Panc1 (cell line): ENCODE measurements around the gene RAPGEF5. TPM values are rescaled to one million over a fixed set of nuclear protein-coding genes. Genes with fewer than 3 reads are reported as not detected.

Experiments
- ATAC-seq: fragments of 200-7000 bp; cut with Tn5 transposase; 2 replicates; pipeline ENCODE4 v1.9.1; 2020; ENCODE audit warnings: mild to moderate bottlenecking, moderate library complexity
- BruUV-seq: library from RNA; stranded (reverse); fragments of 400-500 nt; replicated peaks from 2 replicates; lab custom pipeline; 2021; lab: Mats Ljungman, UMichigan
- CTCF ChIA-PET: fragments of 300-600 bp; sonication (Branson Sonifier 250); formaldehyde crosslinking; loops from one replicate; lab custom pipeline; 2022; ENCODE audit warnings: antibody characterized with exemption; lab: Charles Lee
- POLR2A ChIA-PET: fragments of 300-600 bp; sonication (Branson Sonifier 250); formaldehyde crosslinking; loops from one replicate; lab custom pipeline; 2022; ENCODE audit warnings: antibody characterized with exemption; lab: Charles Lee
- DNase-seq: peaks from one replicate; pipeline ENCODE4 v3.0.0-alpha.2; 2010; ENCODE audit warnings: low read depth, low spot score
- H3K27ac ChIP-seq: 2 replicates; pipeline ENCODE4 v1.5.1; 2011; ENCODE audit warnings: mild to moderate bottlenecking, low read length, inconsistent platforms
- H3K27me3 ChIP-seq: fragments of 200-500 bp; sonication (Bioruptor generic); 2 replicates; pipeline ENCODE4 v1.6.0; 2014; ENCODE audit warnings: low read length, inconsistent platforms; ENCODE audit not compliant: control insufficient read depth, insufficient read depth
- H3K36me3 ChIP-seq: fragments of 200-500 bp; sonication (Bioruptor generic); 2 replicates; pipeline ENCODE4 v1.5.1; 2014; ENCODE audit warnings: inconsistent platforms, mild to moderate bottlenecking, low read length, moderate library complexity; ENCODE audit not compliant: control insufficient read depth, insufficient read depth
- H3K4me1 ChIP-seq: 2 replicates; pipeline ENCODE4 v1.5.1; 2011; ENCODE audit warnings: inconsistent platforms, mild to moderate bottlenecking, low read length, moderate library complexity; ENCODE audit not compliant: control insufficient read depth, insufficient read depth
- H3K4me3 ChIP-seq, 2 experiments: 2 replicates each; pipeline ENCODE4 v1.5.1; 2011 to 2012; ENCODE audit warnings: low read depth in 2 of 2, low read length in 2 of 2, mild to moderate bottlenecking in 2 of 2, inconsistent platforms in 1 of 2, moderate library complexity in 1 of 2
- H3K9me3 ChIP-seq: fragments of 200-500 bp; sonication (Bioruptor generic); 2 replicates; pipeline ENCODE4 v1.5.1; 2014; ENCODE audit warnings: low read depth, mild to moderate bottlenecking, inconsistent platforms, low read length, moderate library complexity; ENCODE audit not compliant: control insufficient read depth, insufficient read depth
- POLR2AphosphoS5 ChIP-seq: IDR thresholded peaks from 2 replicates; pipeline ENCODE4 v1.6.1; 2012; ENCODE audit warnings: mild to moderate bottlenecking, low read depth, low read length, moderate library complexity
- SIN3A ChIP-seq: IDR thresholded peaks from 2 replicates; pipeline ENCODE4 v1.6.1; 2012; ENCODE audit warnings: low read depth, mild to moderate bottlenecking, low read length, moderate library complexity, borderline replicate concordance; ENCODE audit not compliant: insufficient read depth
- TCF7L2 ChIP-seq: IDR thresholded peaks from 2 replicates; pipeline ENCODE4 v1.6.1; 2011; ENCODE audit warnings: mild to moderate bottlenecking, low read depth, low read length, inconsistent platforms
- in situ Hi-C: cut with HindIII; loops from 2 replicates; pipeline ENCODE4 v1.10.0; 2016; ENCODE audit warnings: low sequenced_read_pairs, low pct_unique_long_range_greater_than_20kb
- intact Hi-C: fragments of 100-400 bp; cut with micrococcal nuclease; formaldehyde crosslinking; loops from one replicate; pipeline ENCODE4 v1.10.0; 2022; ENCODE audit not compliant: unreplicated experiment
- total RNA-seq: library from RNA; stranded (reverse); gene quantifications from one replicate; pipeline ENCODE4 v1.2.1, GENCODE V29; 2021; ENCODE audit not compliant: unreplicated experiment
- TF ChIP-seq, protein P1 (sequence below), 2 experiments: IDR thresholded peaks; 2 replicates each; pipeline ENCODE4 v1.6.1; 2011 to 2012; ENCODE audit warnings: low read depth in 2 of 2, control low read depth in 1 of 2, low read length in 1 of 2, mild to moderate bottlenecking in 1 of 2, moderate library complexity in 1 of 2; ENCODE audit not compliant: insufficient read depth in 1 of 2
- TF ChIP-seq, protein P2 (sequence below): fragments of 450-650 bp; IDR thresholded peaks from 2 replicates; pipeline ENCODE4 v1.5.1; 2017; ENCODE audit warnings: mild to moderate bottlenecking

The RAPGEF5 gene
- total RNA-seq, 1 experiment from 2014 or later, result 1.4 TPM

DNA sequence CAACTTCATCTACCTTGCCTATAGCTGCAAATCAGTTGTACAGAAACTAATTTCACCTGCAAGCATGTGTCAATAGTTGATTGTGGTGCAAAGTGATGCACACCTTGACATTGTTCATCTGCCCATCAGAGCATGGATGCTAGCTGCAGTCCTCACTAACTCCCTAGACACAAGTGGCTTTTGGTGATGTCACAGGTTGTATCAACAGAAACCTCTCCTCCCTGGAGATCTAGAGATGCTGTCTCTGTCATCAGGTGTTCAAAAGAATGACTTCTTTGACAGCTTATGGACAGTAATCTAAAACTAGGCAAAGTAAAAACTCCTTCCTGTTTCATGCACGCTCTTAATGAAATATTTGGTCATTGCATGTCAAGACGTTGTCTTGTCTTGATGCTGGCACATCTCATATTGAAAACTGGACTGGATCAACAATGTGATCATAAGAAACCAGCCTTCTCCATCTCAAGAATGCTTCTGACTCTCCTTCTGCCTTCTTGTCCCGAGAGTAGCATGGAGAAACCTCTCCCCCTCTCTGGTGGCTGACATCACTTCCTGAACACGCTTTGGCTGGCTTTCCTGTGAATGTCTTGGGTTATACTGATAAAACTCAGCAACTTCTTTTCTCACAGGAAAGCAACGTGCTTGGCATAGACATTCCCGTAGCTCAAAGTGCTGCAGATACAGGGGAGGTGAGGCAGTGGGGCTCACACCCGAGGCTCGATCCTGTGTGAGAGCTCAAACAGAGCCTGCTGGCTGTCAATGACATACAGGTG, 235.1 kb downstream of the RAPGEF5 start:
- intact Hi-C loops, result no loop called here
- ATAC-seq, result no peak
- Histone ChIP-seq H3K4me3 (no peak overlapping the region), H3K4me1 (no peaks in the 10 kb centered on the region), H3K27ac (no peak overlapping the region), H3K27me3 (no peaks in the 10 kb centered on the region; the same call in 1 of the 2 replicates), H3K9me3 (no peaks in the 10 kb centered on the region), H3K36me3 (no peaks in the 10 kb centered on the region)
- no peak for DNase-seq
- no TSS peak for BruUV-seq
- ChIA-PET POLR2A (no interaction called here), CTCF (no interaction called here)
- in situ Hi-C loops, result no loop called here
- TF ChIP-seq, protein P1, sequence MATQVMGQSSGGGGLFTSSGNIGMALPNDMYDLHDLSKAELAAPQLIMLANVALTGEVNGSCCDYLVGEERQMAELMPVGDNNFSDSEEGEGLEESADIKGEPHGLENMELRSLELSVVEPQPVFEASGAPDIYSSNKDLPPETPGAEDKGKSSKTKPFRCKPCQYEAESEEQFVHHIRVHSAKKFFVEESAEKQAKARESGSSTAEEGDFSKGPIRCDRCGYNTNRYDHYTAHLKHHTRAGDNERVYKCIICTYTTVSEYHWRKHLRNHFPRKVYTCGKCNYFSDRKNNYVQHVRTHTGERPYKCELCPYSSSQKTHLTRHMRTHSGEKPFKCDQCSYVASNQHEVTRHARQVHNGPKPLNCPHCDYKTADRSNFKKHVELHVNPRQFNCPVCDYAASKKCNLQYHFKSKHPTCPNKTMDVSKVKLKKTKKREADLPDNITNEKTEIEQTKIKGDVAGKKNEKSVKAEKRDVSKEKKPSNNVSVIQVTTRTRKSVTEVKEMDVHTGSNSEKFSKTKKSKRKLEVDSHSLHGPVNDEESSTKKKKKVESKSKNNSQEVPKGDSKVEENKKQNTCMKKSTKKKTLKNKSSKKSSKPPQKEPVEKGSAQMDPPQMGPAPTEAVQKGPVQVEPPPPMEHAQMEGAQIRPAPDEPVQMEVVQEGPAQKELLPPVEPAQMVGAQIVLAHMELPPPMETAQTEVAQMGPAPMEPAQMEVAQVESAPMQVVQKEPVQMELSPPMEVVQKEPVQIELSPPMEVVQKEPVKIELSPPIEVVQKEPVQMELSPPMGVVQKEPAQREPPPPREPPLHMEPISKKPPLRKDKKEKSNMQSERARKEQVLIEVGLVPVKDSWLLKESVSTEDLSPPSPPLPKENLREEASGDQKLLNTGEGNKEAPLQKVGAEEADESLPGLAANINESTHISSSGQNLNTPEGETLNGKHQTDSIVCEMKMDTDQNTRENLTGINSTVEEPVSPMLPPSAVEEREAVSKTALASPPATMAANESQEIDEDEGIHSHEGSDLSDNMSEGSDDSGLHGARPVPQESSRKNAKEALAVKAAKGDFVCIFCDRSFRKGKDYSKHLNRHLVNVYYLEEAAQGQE (IDR thresholded peaks at IDR 0.05; ENCODE audit: insufficient read depth in 1 of 2, low read depth in 2 of 2, low read length in 1 of 2), result no peak
- TF ChIP-seq, protein P2, sequence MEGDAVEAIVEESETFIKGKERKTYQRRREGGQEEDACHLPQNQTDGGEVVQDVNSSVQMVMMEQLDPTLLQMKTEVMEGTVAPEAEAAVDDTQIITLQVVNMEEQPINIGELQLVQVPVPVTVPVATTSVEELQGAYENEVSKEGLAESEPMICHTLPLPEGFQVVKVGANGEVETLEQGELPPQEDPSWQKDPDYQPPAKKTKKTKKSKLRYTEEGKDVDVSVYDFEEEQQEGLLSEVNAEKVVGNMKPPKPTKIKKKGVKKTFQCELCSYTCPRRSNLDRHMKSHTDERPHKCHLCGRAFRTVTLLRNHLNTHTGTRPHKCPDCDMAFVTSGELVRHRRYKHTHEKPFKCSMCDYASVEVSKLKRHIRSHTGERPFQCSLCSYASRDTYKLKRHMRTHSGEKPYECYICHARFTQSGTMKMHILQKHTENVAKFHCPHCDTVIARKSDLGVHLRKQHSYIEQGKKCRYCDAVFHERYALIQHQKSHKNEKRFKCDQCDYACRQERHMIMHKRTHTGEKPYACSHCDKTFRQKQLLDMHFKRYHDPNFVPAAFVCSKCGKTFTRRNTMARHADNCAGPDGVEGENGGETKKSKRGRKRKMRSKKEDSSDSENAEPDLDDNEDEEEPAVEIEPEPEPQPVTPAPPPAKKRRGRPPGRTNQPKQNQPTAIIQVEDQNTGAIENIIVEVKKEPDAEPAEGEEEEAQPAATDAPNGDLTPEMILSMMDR, result no peak
- TF ChIP-seq SIN3A (no peak), TCF7L2 (no peak), POLR2AphosphoS5 (no peak)

DNA sequence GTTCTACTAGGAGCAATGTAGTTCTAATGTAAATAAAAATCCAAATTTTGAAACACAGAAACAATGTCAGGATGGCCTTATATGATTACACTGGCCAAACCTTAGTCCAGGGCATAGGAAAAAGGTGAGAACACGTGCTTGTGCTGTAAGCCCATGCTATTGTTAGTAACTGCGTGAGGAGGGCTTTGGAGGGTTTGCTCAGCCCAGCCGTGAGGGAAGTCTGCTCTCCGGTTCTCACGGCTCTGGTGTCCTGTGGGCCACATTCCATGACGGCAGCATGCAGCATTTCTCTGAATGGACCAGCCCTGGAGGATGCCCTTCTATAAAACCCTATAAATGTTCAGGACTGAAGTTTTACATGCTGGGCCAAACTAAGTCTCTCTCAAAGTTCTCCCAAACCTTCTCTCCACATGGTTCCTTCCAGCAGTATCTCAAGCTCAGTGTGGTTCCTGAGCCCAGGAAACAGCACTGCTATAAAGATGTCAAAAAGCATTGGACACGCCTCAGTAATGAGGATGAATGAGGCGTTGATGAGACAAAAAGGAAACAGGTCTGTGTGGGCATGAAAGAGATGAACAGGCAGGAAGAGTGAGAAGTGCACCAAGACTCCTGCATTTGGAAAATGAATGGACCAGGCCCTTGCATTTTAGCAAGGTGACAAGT, 236.4 kb downstream of the RAPGEF5 start:
- Histone ChIP-seq H3K27me3 (no peaks in the 10 kb centered on the region; the same call in 1 of the 2 replicates), H3K4me3 (no peak overlapping the region), H3K4me1 (no peaks in the 10 kb centered on the region), H3K27ac (no peak overlapping the region), H3K9me3 (no peaks in the 10 kb centered on the region), H3K36me3 (no peaks in the 10 kb centered on the region)
- intact Hi-C loops, result no loop called here
- in situ Hi-C loops, result no loop called here
- TF ChIP-seq SIN3A, result no peak
- TF ChIP-seq, protein P2, result no peak
- TF ChIP-seq, protein P1 (IDR thresholded peaks at IDR 0.05; ENCODE audit: insufficient read depth in 1 of 2, low read depth in 2 of 2, low read length in 1 of 2), result no peak
- TF ChIP-seq TCF7L2, result no peak
- TF ChIP-seq POLR2AphosphoS5, result no peak
- ATAC-seq (no peak), DNase-seq (no peak)
- ChIA-PET CTCF (no interaction called here), POLR2A (no interaction called here)
- no TSS peak for BruUV-seq
